Activated naive CD4-positive, alpha-beta T cell treated with anti-CD3 and anti-CD28 coated beads, Interleukin-2, amount 50 U/mL, for 24 hours (primary cell): Measurements from ENCODE around the gene VMA21.

ENCODE experiments used
- H3K27ac Mint-ChIP-seq: one replicate; pipeline ENCODE4 v1.8.0; 2021; ENCODE audit warnings: mild to moderate bottlenecking, mixed read lengths
- H3K27me3 Mint-ChIP-seq: one replicate; pipeline ENCODE4 v1.8.0; 2021; ENCODE audit warnings: mixed read lengths
- H3K36me3 Mint-ChIP-seq: one replicate; pipeline ENCODE4 v1.8.0; 2021; ENCODE audit warnings: mixed read lengths
- H3K4me1 Mint-ChIP-seq: one replicate; pipeline ENCODE4 v1.8.0; 2021; ENCODE audit warnings: mixed read lengths
- H3K4me3 Mint-ChIP-seq: one replicate; pipeline ENCODE4 v1.8.0; 2021; ENCODE audit warnings: mild to moderate bottlenecking, mixed read lengths
- H3K9me3 Mint-ChIP-seq: one replicate; pipeline ENCODE4 v1.8.0; 2021; ENCODE audit warnings: mixed read lengths

VMA21 gene

GRCh38 chrX:151416579-151416978 is 19.6 kb downstream of the VMA21 start:
- Mint-ChIP-seq H3K27ac (peak overlapping the region; percentile 11), H3K27me3 (no peaks in the 10 kb centered on the region), H3K9me3 (no peaks in the 10 kb centered on the region), H3K36me3 (peaks cover 2% of the 10 kb centered on the region), H3K4me1 (peaks cover 10% of the 10 kb centered on the region), H3K4me3 (peak overlapping the region; percentile 37)

GRCh38 chrX:151419782-151420181 is 22.8 kb downstream of the VMA21 start:
- Mint-ChIP-seq H3K4me3 (no peak overlapping the region), H3K4me1 (peaks cover 10% of the 10 kb centered on the region), H3K9me3 (no peaks in the 10 kb centered on the region), H3K27me3 (no peaks in the 10 kb centered on the region), H3K27ac (no peak overlapping the region), H3K36me3 (peaks cover 2% of the 10 kb centered on the region)

GRCh38 chrX:151424505-151424904 is 27.5 kb downstream of the VMA21 start:
- Mint-ChIP-seq H3K9me3 (no peaks in the 10 kb centered on the region), H3K4me3 (no peak overlapping the region), H3K4me1 (no peaks in the 10 kb centered on the region), H3K27me3 (no peaks in the 10 kb centered on the region), H3K36me3 (peaks cover 2% of the 10 kb centered on the region), H3K27ac (no peak overlapping the region)

- H3K36me3 Mint-ChIP-seq: no peaks in the 10 kb centered on the region
- H3K4me3 Mint-ChIP-seq: no peak overlapping the region
- no peaks in the 10 kb centered on the region for H3K4me1 Mint-ChIP-seq
- no peaks in the 10 kb centered on the region for H3K9me3 Mint-ChIP-seq
- H3K27ac Mint-ChIP-seq: no peak overlapping the region
- peaks cover 3% of the 10 kb centered on the region for H3K27me3 Mint-ChIP-seq
Measured at GRCh38 chrX:151448509-151448908, 51.5 kb downstream of the VMA21 start.

GRCh38 chrX:151458824-151459223 is 61.8 kb downstream of the VMA21 start:
- Mint-ChIP-seq H3K9me3 (no peaks in the 10 kb centered on the region), H3K4me1 (no peaks in the 10 kb centered on the region), H3K4me3 (no peak overlapping the region), H3K27ac (no peak overlapping the region), H3K36me3 (no peaks in the 10 kb centered on the region), H3K27me3 (no peaks in the 10 kb centered on the region)
